HG02798 (cell line): ENCODE measurements around the gene SMC3.
"Not testable (repeated sequence)": the region's sequence is repeated elsewhere in the genome, so short reads cannot be mapped to it uniquely, and the experiment has no call there.

Experiments
- ATAC-seq: cut with Tn5 transposase; IDR thresholded peaks from one replicate; pipeline ENCODE4 v1.9.1; 2021; ENCODE audit warnings: mild to moderate bottlenecking; ENCODE audit not compliant: unreplicated experiment, poor library complexity

The SMC3 gene

GRCh38 chr10:110572862-110573261, 5.4 kb downstream of the SMC3 start:
- ATAC-seq, result no peak

DNA sequence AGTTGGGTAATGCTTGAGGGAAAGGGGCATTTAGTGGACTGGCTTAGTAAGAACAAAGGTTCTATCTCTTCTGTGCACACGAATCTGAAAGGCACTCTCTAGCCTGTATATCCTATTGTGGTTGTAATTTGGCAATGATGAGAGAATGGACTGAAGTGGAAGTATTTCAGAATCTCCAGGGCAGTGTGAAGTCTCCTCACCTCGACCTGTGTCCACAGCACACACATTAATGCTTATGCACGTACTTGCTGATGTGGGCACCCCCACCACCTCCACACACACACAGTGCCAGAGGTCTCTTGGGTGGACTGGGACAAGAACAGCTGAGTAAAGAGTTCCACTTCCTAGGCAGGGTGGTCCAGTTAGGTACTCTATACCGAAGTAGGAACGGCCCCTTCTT, 6.9 kb downstream of the SMC3 start:
- ATAC-seq, result no peak

GRCh38 chr10:110576220-110576619, 8.7 kb downstream of the SMC3 start:
- no peak for ATAC-seq

DNA sequence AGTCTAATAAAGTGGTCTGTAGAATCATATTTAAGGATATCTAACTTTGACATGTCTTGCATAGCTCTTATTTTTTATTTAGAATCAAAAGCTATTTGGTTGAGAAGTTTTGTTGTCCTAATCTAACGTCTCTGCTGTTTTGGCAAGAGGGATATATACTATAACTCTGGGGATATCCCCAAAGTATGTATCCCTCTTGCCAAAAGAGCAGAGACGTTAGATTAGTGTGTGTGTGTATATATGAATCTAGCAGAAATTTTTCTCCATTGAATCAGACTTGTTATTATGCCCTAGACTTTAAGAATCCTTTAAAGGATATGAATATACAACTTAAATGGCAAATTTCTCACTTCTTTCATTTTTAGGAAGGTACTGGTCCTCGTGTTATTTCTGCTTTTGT, 9.6 kb downstream of the SMC3 start:
- ATAC-seq, result no peak

DNA sequence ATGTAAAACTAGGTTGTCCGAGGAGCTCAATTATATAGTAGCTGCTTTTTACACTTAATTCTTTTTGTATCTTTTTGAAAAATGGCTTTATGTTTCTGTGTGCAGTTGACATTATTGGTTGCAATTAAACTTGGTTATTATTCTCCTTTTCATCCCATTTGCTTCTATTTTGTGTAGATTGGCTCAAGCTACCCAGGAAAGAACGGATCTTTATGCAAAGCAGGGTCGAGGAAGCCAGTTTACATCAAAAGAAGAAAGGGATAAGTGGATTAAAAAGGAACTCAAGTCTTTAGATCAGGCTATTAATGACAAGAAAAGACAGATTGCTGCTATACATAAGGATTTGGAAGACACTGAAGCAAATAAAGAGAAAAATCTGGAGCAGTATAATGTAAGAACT, 16.5 kb downstream of the SMC3 start:
- ATAC-seq, result no peak

DNA sequence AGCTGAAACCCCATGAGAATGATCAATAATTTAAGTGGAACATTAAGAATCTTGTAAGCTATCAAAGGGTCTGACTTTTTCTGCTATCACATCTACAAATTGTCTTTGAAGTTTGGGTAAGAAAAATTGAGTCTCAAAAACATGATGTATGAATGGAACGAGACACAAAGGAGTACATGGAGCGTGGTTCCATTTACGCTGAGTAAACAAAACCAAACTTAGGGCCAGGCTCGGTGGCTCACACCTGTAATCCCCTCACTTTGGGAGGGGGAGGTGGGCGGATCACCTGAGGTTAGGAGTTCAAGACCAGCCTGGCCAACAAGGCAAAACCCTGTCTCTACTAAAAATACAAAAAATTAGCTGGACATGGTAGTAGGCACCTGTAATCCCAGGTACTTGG, 24.3 kb downstream of the SMC3 start:
- ATAC-seq, result no peak

DNA sequence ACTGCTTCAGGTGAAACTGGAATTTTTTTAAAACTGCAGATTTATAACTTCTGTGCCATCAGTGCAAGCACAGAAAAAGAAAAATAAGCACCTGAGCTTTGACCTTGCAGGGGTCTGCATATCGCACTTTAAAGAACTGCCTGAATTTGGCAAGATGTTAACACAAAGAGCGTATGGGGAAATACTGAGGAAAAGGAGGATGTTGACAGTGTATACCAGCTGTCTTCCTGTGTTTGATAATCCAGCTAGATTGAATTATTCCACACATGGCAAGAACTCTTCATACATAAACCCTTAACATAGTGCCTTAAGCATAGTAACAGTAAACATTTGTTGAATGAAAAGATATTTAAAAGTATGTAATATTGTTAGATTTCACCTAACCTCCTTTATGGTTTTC, 30.0 kb downstream of the SMC3 start:
- no peak for ATAC-seq

DNA sequence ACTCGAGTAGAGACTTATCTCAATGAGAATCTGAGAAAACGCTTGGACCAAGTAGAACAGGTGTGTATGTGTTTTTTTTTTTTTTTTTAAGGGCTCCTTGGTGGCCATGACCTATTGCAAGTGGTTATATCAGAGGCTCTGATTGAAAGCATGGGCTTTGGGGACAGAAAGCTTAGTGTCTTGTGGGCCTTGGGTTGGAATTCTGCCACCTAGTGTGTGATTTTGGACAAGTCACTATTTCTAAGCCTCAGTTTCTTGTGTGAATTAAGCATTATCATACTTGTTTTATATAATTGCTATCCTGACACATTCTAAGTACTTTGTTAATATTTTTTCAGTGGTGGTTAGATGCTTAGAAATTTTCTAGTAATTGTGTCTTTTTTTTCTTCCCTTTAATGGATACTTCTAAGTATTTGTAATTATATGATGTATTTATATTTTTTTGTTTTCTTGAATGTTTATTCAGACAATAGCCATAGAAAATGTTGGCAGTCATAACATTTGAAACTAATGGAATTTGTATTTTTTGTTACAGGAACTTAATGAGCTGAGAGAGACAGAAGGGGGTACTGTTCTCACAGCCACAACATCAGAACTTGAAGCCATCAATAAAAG, 33.1 kb downstream of the SMC3 start:
- no peak for ATAC-seq

DNA sequence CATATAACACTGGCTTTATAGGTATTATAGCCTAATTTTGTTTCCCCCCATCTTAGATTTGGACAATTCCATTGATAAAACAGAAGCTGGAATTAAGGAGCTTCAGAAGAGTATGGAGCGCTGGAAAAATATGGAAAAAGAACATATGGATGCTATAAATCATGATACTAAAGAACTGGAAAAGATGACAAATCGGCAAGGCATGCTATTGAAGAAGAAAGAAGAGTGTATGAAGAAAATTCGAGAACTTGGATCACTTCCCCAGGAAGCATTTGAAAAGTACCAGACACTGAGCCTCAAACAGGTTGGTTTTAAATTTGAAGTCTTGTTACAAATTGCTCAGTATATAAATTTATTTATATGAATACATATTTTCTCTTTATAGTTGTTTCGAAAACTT, 34.1 kb downstream of the SMC3 start:
- ATAC-seq, result no peak

- ATAC-seq, result no peak
These were observed 40.6 kb downstream of the SMC3 start for GRCh38 chr10:110608087-110608486.

GRCh38 chr10:110609605-110610004, 42.1 kb downstream of the SMC3 start:
- no peak for ATAC-seq

DNA sequence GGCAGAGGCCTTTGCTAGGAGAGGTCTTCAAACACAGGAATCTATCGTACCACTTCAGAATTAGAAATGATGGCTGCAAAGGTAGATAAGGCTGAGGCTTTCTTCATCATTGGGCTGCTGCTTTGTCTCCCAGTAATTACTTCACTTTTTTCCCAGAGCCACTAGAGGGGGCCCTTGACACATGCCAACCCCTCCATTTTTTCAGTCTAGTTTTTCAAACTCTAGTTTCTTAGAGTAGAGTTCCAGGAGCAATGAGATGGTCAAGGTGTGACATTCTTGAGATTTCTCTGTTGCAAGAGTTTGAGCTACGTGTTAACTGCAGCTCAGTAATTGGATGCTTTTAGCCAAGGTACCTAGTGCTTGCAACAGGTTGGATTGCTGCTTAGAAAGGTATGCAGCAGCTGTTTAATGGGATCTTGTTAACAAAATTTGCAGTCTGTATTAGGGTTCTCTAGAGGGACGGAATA, 42.8 kb downstream of the SMC3 start:
- no peak for ATAC-seq

- ATAC-seq, result not testable (repeated sequence)
These were observed 43.3 kb downstream of the SMC3 start for GRCh38 chr10:110610781-110611180.

DNA sequence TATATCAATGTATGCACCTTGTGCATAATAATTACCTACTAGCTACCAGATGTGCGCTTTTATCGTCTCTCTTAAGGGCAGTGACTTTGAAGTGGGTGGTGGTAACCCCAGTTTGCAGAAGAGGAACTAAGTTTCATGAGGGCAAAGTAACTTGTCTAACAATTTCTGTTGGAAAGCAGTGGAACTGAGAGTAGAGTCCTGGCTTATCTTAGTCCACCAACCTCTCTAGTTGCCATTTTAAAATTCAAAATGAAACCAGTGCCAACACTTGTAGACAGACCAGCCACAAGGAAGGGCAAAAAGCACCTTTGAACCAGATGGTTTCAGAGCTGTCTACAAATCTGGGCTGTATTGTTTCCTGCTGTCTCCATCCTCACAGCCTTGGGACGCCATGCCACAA, 44.6 kb downstream of the SMC3 start:
- ATAC-seq, result peak; percentile 32

DNA sequence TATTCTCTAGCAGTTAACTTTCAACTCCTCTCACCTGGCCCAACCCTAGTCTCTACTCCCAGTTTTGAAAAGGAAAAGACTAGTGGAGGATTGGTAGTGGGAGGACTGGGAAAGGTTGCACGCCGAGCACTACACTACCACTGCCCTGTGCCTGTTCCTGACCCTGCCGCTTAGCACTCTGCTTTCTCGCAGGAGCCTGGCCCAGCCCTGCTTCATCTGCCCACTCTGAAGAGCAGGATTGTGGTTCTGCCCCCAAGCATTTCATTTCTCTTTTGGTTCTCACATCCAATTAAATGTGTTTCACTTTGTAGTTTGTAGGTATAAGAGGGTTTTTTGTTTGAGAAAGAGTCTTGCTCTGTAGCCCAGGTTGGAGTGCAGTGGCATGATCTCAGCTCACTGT, 45.1 kb downstream of the SMC3 start:
- no peak for ATAC-seq

- ATAC-seq, result peak; percentile 25
These were observed 46.0 kb downstream of the SMC3 start for GRCh38 chr10:110613341-110613995.

DNA sequence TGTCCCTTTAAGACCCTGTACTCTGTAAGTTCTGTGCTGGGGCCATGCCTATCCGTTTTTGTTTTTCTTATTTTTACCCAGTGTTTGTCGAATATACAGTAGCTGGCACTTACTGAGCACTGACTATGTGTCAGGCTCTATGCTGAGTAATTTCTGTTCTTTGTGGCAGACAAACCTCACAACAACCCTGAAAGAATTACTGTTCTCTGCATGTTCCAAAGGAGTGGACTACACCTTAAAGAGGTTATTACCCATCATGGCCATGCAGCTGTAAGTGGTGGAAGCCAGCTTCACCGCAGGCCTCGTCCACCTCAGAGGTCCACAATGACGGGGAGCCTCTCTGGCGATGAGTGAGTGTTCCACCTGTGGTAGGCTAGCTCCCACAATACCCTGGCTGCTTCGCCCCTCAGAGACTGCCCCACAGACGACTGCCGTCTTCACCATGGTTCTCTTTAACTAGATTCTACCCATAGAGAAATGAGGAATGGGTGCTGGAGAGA, 46.6 kb downstream of the SMC3 start:
- peak; percentile 54 for ATAC-seq

DNA sequence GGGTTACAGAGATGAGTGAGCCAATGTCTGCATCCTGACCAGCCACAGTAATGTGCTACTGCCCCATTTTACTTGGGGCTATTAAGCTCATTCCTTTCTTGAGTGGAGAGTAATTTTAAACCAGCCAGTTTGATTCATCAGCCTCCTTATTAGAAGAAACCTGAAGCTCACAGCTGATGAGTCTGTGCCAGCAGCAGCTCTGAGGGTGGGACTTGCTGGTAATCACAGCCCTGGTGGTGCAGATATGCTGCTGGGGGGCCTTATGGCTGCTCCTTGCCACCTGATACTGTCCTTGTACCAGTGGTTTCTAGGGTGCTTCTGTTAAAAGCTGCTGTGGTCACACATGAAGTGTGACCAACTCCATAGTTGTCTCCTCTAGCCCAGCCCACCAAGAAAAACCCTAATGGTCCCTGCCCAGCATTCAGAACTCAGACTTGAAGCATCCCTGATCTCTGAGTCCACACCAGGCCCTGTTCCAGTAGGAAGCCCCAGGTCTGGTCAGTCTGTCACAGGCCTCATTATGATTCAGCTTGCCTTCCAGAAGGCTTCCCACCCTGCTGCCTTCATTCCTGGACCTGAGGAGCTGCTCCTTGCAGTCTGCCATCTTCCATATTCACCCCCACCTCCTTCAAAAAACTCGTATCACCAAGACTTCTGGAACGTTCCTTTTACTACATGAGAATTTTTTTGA, 47.7 kb downstream of the SMC3 start:
- no peak for ATAC-seq

- ATAC-seq, result no peak
These were observed 49.1 kb downstream of the SMC3 start for GRCh38 chr10:110616493-110617033.

DNA sequence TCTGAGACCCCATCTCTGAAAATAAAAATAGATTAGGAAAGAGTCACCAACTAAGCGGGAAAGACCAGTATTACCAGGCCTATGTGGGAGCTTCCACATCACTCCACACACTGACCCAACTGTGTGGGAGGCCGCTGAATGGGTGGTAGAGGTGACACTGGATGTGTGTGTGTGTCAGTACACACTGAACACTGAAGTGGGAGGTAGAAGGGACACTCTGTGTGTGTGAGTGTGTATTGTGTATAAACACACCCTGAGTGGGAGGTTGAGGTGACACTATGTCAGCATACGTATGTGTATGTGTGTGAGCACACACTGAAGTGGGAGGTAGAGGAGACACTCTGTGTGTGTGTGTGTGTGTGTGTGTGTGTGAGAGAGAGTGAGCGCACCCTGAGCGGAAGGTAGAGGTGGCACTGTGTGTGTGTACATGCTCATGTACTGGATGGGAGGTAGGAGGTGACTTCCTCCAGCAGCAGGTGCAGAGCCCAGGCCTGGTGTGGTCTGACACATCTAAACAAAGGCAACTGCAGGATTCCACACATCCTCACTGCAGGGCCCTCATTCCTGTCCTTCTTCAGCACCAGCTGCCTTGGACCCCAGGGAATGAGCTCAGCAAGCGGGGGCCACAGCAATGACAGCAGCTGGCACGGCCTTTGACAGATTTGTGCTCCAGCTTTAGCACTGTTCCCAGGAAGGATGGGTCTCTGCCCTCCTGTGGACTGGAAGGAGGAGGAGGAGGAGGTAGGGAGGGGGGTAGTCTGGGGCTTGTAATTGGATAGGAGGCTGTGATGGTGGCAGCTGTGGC, 50.1 kb downstream of the SMC3 start:
- no peak for ATAC-seq
